K562 (cell line): ENCODE data around the gene HNRNPA2B1. TPM values are rescaled to one million over a fixed set of nuclear protein-coding genes. Genes with fewer than 3 reads are reported as not detected.
A peak's percentile ranks its signal among the peaks of the same experiment; 100 is the strongest.

Experiments used
- ARHGAP35 ChIP-seq: fragments of 450-650 bp; IDR thresholded peaks from 2 replicates; pipeline ENCODE4 v1.6.1; 2018; ENCODE audit not compliant: partially characterized antibody
- CAMTA2 ChIP-seq: fragments of 250-450 bp; sonication (Bioruptor Pico); conservative IDR thresholded peaks from 2 replicates; pipeline ENCODE4 v1.5.1; 2022
- CEBPZ ChIP-seq: fragments of 150-350 bp; IDR thresholded peaks from 2 replicates; pipeline ENCODE4 v1.6.1; 2014; ENCODE audit warnings: low read depth, mild to moderate bottlenecking, low read length, borderline replicate concordance
- ELF2 ChIP-seq: fragments of 250-450 bp; sonication (Bioruptor Pico); IDR thresholded peaks from 2 replicates; pipeline ENCODE4 v1.5.0; 2021; ENCODE audit warnings: mild to moderate bottlenecking
- EP300 ChIP-seq: IDR thresholded peaks from 2 replicates; pipeline ENCODE4 v1.6.1; 2012; ENCODE audit warnings: low read length, improper control_type of control experiment
- ESRRB ChIP-seq: fragments of 250-450 bp; sonication (Bioruptor Pico); IDR thresholded peaks from 2 replicates; pipeline ENCODE4 v1.5.0; 2020; ENCODE audit warnings: mild to moderate bottlenecking, moderate library complexity, borderline replicate concordance
- HOXB6 ChIP-seq: fragments of 250-450 bp; sonication (Bioruptor Pico); IDR thresholded peaks from 2 replicates; pipeline ENCODE4 v1.5.1; 2022; ENCODE audit warnings: mild to moderate bottlenecking, borderline replicate concordance
- KLF6 ChIP-seq: fragments of 250-450 bp; sonication (Bioruptor Pico); IDR thresholded peaks from 2 replicates; pipeline ENCODE4 v1.4.0; 2020; ENCODE audit warnings: mild to moderate bottlenecking, moderate library complexity, borderline replicate concordance
- LEF1 ChIP-seq: fragments of 450-650 bp; IDR thresholded peaks from 2 replicates; pipeline ENCODE4 v1.6.1; 2016; ENCODE audit warnings: mild to moderate bottlenecking
- MBD2 ChIP-seq: sonication (generic); IDR thresholded peaks from 2 replicates; pipeline ENCODE4 v1.6.1; 2016; ENCODE audit warnings: low read depth, borderline replicate concordance
- MEF2D ChIP-seq: conservative IDR thresholded peaks from 2 replicates; pipeline ENCODE4 v1.6.1; 2016; ENCODE audit warnings: low read depth, missing genetic modification characterization, missing compliant biosample characterization
- MNT ChIP-seq, 2 experiments: fragments of 450-650 bp; conservative IDR thresholded peaks; 2 replicates each; pipeline ENCODE4 v1.6.1; 2017; ENCODE audit warnings: mild to moderate bottlenecking in 2 of 2, moderate library complexity in 2 of 2
- MTA2 ChIP-seq: fragments of 450-650 bp; IDR thresholded peaks from 2 replicates; pipeline ENCODE4 v1.6.1; 2016; ENCODE audit warnings: low read depth
- NCOA4 ChIP-seq: fragments of 450-650 bp; IDR thresholded peaks from 2 replicates; pipeline ENCODE4 v1.6.1; 2018; ENCODE audit warnings: mild to moderate bottlenecking; ENCODE audit not compliant: partially characterized antibody
- RAD51 ChIP-seq: fragments of 450-650 bp; IDR thresholded peaks from 2 replicates; pipeline ENCODE4 v1.7.1; 2016; ENCODE audit warnings: low read depth, mild to moderate bottlenecking, borderline replicate concordance
- SNIP1 ChIP-seq: fragments of 450-650 bp; IDR thresholded peaks from 2 replicates; pipeline ENCODE4 v1.7.1; 2017; ENCODE audit warnings: low read depth, mild to moderate bottlenecking
- TRIM24 ChIP-seq, 2 experiments: fragments of 450-650 bp; IDR thresholded peaks; 2 replicates each; pipeline ENCODE4 v1.6.1; 2016
- TSC22D4 ChIP-seq: fragments of 450-650 bp; IDR thresholded peaks from 2 replicates; pipeline ENCODE4 v1.6.1; 2016; ENCODE audit warnings: missing genetic modification characterization, missing biosample characterization, control low read depth
- ZNF408 ChIP-seq: fragments of 250-450 bp; sonication (Bioruptor Pico); IDR thresholded peaks from 2 replicates; pipeline ENCODE4 v1.4.0; 2020; ENCODE audit warnings: low read depth, mild to moderate bottlenecking, moderate library complexity
- ZNF431 ChIP-seq: sonication (generic); formaldehyde crosslinking; IDR thresholded peaks from 2 replicates; pipeline ENCODE4 v1.8.0; 2022; ENCODE audit warnings: mild to moderate bottlenecking, missing genetic modification reagents
- ZNF444 ChIP-seq: fragments of 250-450 bp; sonication (Bioruptor Pico); IDR thresholded peaks from 2 replicates; pipeline ENCODE4 v1.4.0; 2020; ENCODE audit warnings: mild to moderate bottlenecking, moderate library complexity
- ZNF561 ChIP-seq: fragments of 450-650 bp; formaldehyde crosslinking; conservative IDR thresholded peaks from 2 replicates; pipeline ENCODE4 v1.4.0; 2020; ENCODE audit warnings: mild to moderate bottlenecking, moderate library complexity
- ZNF668 ChIP-seq: fragments of 250-450 bp; sonication (Bioruptor Pico); IDR thresholded peaks from 2 replicates; pipeline ENCODE4 v1.8.0; 2022; ENCODE audit warnings: mild to moderate bottlenecking, inconsistent platforms
- polyA plus RNA-seq, 8 experiments: library from polyadenylated mRNA; depleted of rRNA in 4 of 8; stranded (reverse) in 5 of 8; unstranded in 3 of 8; fragments of >200 nt; fragmentation: Nextera tagmentation in 2 of 8; fragmentation: Illumina TruSeq in 1 of 8; extraction: Ambion mirVana in 2 of 8; extraction: Trizol in 1 of 8; gene quantifications; 2 replicates each; pipeline versions ENCODE4 v1.2.1 to v1.2.3, GENCODE V29; 2011 to 2014; ENCODE audit warnings: inconsistent platforms in 1 of 8, missing spikeins in 1 of 8
- total RNA-seq, 7 experiments: library from RNA; depleted of rRNA in 6 of 7; stranded (reverse); fragments of >200 nt in 6 of 7; fragmentation: Illumina TruSeq in 2 of 7; extraction: Trizol in 2 of 7; gene quantifications; 2 replicates each; pipeline versions ENCODE4 v1.2.1 to v1.2.3, GENCODE V29; 2011 to 2021; ENCODE audit warnings: low replicate concordance in 1 of 7
- TF ChIP-seq, protein P1 (sequence below): sonication (generic); formaldehyde crosslinking; IDR thresholded peaks from 2 replicates; pipeline ENCODE4 v1.8.1; 2023; ENCODE audit warnings: mild to moderate bottlenecking, missing genetic modification reagents

The HNRNPA2B1 gene
- total and polyA plus RNA-seq, 9 of the 15 experiments (the other 6 are each of a cell fraction or from before 2014, with no cell fraction given), result 630 to 1,989 (median 865) TPM

GRCh38 chr7:26200444-26201246, at the start of gene HNRNPA2B1 (continued):
- TF ChIP-seq MEF2D (tag) (no peak), HOXB6 (CRISPR knock-in tag) (no peak), ZNF444 (CRISPR knock-in tag) (no peak), NCOA4 (no peak), MTA2 (no peak), EP300 (peak; percentile 9; the same call in 1 of the 2 replicates), ZNF408 (CRISPR knock-in tag) (no peak), ELF2 (CRISPR knock-in tag) (no peak; the same call in 1 of the 2 replicates), MBD2 (peak; percentile 83), ZNF561 (CRISPR knock-in tag) (no peak), LEF1 (no peak), ZNF668 (CRISPR knock-in tag) (no peak), TSC22D4 (tag) (no peak), ESRRB (CRISPR knock-in tag) (no peak), ARHGAP35 (peak; percentile 100), CAMTA2 (peak; percentile 77; the same call in 1 of the 2 replicates), CEBPZ (no peak), TRIM24 (IDR thresholded peaks at IDR 0.05) (0 out of 4 replicates have a peak, but pooled peaks have one; percentile 2 to 39), SNIP1 (no peak), MNT (conservative IDR thresholded peaks at IDR 0.05) (no peak; a peak in 3 of 4 replicates), RAD51 (no peak), ZNF431 (0 out of 2 replicates have a peak, but pooled peaks have one; percentile 74), KLF6 (CRISPR knock-in tag) (no peak; the same call in 1 of the 2 replicates)
- TF ChIP-seq, protein P1, sequence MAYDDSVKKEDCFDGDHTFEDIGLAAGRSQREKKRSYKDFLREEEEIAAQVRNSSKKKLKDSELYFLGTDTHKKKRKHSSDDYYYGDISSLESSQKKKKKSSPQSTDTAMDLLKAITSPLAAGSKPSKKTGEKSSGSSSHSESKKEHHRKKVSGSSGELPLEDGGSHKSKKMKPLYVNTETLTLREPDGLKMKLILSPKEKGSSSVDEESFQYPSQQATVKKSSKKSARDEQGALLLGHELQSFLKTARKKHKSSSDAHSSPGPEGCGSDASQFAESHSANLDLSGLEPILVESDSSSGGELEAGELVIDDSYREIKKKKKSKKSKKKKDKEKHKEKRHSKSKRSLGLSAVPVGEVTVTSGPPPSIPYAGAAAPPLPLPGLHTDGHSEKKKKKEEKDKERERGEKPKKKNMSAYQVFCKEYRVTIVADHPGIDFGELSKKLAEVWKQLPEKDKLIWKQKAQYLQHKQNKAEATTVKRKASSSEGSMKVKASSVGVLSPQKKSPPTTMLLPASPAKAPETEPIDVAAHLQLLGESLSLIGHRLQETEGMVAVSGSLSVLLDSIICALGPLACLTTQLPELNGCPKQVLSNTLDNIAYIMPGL (CRISPR knock-in tag), result peak; percentile 61; the same call in 1 of the 2 replicates
